ENCODE data around the gene VIL1. TPM values are rescaled to one million over a fixed set of nuclear protein-coding genes. Genes with fewer than 3 reads are reported as not detected.

The VIL1 gene
- total RNA-seq, 1 donor from 2014 or later, result not detected

DNA sequence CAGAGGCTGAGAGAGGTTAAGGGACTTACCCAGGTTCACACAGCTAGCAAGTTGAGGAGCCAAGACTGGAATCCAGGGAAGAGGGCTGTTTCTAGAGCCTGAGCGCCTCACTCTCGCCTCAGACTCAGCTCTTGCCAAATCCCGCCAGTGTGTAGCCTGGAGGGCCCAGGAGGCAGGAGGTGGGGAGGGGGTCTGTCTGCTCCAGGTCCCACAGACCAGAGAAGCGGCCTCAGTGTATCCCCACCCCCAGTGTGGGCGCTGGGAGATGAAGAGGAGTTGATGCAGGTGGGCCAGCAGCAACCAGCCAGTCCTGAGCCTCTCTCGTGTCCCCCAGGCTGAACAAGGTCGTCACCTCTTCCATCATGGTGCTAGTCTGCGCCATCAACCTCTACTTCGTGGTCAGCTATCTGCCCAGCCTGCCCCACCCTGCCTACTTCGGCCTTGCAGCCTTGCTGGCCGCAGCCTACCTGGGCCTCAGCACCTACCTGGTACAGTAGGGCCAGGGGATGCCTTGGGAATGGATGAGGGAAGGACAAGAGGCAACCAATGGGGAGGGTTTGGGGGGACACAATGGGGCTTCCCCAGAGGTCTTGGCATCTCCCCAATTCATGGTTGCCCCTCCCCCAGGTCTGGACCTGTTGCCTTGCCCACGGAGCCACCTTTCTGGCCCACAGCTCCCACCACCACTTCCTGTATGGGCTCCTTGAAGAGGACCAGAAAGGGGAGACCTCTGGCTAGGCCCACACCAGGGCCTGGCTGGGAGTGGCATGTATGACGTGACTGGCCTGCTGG, 24.4 kb upstream of the VIL1 start:
- no peak for DNase-seq (ENCODE audit: low read depth, low spot score)

DNA sequence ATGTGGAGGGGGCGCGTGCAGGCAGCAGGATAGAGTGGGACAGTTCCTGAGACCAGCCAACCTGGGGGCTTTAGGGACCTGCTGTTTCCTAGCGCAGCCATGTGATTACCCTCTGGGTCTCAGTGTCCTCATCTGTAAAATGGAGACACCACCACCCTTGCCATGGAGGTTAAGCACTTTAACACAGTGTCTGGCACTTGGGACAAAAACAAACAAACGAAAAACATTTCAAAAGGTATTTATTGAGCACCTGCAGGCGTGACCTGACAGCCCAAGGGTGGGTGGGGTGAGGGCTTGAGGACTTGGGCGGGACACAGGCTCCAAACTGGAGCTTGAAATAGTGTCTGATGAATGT, 23.9 kb upstream of the VIL1 start:
- no peak for DNase-seq (ENCODE audit: low read depth, low spot score)

DNA sequence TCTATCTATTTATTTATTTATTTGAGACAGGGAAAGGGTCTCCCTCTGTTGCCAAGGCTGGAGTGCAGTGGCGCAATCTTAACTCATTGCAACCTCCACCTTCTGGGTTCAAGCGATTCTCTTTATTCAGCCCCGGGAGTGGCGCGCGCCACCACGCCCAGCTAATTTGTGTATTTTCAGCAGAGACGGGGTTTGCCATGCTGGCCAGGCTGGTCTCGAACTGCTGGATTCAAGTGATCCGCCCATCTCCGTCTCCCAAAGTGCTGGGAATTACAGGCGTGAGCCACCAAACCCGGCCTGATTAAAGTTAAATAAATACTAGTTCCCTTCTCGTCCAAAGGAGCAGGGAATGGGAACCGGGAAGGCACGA, 23.5 kb upstream of the VIL1 start:
- no peak for DNase-seq (ENCODE audit: low read depth, low spot score)

DNA sequence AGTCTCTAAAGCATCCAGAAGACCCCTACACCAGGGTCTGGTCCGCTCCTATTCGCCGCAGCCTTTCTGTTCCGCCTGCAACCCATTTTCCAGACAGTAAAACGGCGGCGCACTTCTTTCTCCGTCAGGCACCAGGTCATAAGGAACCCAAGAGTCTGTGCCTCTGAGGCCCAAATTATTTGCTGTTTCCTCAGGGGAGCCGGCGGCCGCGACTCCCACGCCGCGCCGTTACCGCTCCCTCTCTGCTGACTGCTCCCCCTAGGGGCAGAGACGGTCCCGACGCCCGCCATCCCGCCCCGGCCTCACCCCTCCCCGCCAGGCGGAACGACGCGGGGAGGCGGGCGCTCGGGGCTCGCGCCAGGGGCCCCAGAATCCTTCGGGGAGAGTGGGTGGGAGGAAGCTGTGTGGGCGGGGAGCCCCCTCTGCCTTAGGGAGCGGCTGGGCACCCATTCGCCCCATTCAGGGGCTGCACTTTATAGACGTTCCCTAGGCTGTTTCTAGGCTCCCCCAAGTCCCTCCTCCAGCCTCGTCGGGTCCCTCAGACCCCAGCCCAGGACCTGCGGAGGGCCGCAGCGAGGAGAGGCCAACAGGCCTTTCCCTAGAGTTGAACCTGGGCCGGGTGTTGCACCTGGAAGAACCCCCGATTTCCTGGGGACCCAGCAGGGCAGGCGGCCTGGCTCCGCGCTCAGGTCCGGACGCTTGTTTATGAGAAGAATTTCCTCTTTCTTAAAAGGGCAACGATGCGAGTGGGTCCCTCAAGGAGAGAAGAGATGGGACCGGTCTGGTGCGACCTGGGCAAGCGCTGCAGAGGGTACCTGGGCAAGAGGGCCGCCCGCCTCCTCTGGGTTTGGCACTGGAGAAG, 22.9 kb upstream of the VIL1 start:
- DNase-seq (ENCODE audit: low read depth, low spot score), result peak; percentile 88

DNA sequence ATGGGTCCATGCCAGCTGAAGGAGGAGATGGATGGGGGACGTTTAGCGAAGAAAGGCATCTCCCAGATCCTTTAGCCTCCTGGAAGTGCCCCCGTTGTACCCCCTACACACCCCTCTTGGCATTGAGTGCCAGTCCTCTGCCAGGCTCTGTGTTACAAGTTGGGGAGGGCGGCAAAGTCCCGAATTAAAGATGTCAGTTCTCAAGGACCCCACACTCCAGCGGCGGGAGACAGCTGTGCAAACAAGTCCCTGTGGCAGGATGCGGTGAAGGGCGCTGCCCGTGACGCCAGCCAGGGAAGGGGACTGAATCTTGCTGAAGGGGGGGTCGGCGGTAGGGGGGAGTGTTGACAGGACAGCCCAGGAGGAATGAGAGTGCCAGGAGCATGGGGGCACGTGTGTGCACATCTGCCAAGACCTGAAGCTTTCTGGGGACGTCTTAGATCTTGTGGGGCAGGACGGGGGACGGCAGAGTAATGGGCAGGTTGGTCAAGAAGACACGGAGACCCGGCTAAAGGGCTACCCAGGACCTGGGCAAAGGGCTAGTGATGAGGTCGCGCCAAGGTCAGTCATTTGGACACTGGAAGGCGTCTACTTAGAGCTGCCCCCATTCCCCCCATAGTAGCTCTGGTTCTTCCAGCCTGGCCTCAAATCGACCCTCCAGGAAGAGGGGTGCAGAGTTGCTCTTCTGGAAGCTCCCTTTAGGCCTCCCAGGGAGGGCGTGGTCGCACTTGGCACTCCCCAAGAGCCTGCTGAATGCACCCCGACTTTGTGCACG, 22.0 kb upstream of the VIL1 start:
- DNase-seq (ENCODE audit: low read depth, low spot score), result no peak

DNA sequence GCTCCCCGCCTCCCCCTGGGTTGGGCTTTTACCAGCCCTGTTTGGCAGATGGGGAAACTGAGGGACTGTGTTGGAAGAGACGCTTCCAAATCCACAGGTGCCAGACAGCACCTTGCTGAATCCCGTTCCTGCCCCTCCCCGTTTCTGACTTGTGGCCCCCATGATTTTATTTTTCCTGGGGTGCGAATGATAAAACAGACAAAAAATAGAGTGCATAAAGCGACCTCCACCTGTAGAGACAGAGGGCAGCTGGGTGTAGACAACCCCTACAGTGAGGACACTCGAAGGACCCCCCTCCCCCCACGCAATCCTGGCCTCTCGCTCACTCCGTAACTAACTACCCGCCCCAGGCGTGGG, 21.5 kb upstream of the VIL1 start:
- DNase-seq (ENCODE audit: low read depth, low spot score), result no peak

DNA sequence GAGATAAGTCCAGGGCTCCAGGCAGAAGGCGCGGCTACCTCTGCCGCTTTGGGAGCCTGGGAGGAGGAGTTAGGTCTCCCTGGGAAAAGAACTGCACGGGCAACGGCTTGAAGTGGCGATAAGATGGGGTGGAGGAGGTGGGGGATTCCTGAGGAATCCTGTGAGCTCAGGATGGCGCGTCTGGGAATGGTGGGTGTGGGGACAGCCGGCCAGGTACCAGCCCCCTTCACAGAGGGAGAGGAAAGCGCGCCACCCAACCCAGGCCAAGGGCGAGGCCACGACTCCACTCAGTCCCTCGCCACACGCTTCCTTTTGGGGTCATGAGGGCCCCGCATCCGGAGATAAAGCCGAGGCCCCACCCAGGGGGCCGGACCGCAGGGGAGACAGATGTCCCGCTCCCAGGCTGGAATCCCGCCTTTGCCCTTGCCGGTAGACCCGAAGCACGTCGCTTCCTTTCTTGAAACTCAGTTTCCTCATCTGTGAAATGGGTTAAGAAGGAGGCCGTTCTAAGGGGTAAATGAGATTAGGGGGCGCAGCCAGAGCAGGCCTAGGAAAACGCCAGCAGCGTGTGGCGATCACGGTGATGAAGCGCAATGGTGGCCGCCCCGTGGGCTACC, 21.0 kb upstream of the VIL1 start:
- peak; percentile 22 for DNase-seq (ENCODE audit: low read depth, low spot score)

DNA sequence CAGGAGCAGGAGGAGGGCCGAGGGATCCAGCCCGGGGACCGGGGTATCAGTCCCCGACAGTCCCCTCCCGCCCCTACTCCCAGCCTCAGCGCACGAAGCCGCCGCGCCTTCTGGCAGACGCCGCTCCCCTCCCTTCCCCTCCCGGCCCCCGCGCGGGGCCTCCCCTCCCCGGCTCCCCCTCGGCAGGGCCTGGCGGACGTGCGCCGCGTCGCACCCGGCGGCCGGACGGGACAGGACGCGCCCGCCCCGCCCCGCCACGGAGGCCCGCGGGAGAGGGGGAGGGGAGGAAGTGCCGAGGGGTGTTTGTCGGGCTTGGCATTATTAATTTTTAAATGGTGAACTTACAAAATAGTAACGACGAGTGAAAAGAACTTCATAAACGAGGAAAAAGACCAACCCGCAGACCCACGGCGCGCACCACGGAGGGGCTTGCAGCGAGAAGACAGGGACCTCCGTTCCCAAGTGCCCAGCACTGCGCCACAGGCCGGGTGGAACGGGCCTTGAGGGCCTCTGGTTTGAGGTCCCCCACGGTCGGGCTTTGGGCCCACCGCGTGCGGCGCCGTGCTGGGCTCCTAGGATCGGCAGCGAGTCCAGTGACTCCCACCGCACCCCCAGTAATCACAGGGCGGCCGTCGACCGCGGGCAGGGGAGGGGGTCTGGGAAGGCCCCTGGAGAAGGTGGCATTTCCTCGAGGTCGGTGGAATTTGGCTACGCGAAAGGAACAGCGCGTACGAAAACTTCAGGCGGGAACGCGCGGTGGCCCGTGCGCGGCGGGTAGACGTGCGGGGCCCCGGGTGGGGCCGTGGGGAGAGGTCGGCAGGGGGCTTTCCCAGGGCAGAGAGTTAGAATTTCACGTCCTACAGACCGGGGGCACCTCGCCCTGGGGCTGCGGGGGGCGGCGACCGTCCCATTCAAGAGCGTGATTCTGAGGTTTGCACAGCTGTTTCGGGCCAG, 20.2 kb upstream of the VIL1 start:
- DNase-seq (ENCODE audit: low read depth, low spot score), result no peak

DNA sequence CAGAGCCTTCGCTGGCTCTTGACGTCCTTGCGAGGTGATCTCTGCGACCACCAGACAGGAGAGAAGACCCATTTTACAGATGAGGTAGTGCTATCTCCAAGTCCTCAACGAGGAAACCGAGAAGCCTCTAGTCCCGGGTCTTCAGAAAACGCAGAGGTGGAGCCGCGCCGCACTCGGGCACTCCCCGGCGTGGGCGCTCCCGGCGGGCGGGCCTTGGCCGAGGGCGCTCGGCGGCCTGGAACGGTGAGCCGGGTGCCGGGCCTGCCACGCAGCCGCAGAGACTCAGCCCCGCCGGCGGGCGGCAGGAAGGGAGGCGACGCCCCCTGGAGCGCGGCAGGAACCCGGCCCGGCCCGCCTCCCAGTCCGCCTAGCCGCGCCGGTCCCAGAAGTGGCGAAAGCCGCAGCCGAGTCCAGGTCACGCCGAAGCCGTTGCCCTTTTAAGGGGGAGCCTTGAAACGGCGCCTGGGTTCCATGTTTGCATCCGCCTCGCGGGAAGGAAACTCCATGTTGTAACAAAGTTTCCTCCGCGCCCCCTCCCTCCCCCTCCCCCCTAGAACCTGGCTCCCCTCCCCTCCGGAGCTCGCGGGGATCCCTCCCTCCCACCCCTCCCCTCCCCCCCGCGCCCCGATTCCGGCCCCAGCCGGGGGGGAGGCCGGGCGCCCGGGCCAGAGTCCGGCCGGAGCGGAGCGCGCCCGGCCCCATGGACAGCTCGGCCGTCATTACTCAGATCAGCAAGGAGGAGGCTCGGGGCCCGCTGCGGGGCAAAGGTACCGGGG, 19.3 kb upstream of the VIL1 start, which contains the start of gene CTDSP1:
Gene CTDSP1, plus strand, starts transcription at position 478 of the 776 bp plus-strand sequence. Its CDS starts 223 bp downstream, at position 701.
- peak; percentile 93 for DNase-seq (ENCODE audit: low read depth, low spot score)

DNA sequence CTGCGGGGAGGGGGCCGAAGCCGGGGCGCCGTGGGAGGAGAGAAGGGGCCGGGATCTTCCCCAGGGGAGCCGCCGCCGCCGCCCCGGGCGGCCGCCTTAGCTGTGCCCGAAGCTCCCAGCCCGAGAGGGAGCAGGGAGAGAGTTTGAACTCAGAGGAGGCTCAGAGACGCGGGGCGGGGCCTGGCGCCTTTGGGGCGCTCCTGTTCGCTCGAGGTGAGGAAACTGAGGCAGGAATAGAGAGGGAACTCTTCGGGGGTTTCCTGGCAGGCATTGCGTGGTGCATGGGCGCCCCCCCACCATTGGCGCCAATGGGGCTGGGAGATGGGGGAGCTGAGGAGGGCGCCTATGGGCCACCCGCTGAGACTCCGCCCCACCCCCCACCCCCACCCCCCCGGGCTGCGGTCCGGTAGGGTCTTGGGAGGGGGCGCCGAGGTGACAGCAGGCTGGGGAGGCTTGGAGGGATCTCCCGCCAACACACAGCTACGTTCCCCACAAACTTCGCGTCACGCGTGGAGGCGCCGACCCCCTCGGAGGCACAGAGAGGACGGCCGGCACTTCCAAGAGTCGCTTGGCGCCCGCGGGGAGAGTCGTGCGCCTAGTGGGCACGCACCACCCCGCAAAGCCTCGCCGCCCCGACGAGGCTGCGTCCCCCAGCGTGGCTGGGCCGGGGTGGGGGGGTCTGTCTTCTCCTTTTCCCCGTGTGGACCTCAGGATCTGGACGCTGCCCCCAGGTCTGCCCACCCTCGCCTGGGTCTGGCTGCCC, 18.6 kb upstream of the VIL1 start:
- no peak for DNase-seq (ENCODE audit: low read depth, low spot score)

DNA sequence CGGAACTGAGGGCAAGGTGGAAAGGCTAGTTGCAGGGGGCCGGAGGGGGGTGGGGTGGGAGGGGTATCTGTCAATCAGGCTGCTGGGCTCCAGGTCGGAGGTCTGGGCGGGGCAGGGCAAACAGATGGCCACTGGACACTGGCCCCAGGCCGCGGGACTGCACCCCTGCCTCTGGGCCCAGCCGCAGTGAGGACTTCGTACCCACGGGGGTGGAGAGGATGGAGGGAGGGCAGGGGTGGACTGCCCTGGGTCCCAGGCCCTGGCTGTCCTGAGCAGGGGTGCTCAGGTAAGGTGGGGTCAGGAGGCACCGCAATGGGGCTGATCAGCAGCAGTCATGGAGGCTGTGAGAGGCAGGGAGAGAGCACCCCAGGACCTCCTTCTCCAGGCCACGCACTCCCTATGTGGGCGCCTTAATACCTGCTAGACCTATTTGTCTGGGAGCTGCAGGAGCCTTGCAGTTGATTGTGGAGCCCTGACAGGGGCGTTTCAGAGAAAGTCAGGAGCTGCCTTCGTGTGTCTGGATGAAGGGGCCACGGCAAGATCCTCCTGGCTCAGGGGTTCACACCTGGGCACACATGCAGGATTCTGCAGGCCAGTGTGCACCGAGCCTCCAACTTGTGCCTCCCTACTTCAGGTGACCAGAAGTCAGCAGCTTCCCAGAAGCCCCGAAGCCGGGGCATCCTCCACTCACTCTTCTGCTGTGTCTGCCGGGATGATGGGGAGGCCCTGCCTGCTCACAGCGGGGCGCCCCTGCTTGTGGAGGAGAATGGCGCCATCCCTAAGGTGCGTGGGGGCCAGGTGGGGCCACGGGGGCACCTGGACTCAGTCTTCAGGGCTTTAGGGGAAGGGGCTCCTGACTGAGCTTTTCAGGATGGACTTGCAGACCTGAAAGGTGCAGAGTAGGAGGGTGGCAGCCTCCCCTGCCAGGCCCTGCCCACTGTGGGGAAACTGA, 17.7 kb upstream of the VIL1 start:
- no peak for DNase-seq (ENCODE audit: low read depth, low spot score)

DNA sequence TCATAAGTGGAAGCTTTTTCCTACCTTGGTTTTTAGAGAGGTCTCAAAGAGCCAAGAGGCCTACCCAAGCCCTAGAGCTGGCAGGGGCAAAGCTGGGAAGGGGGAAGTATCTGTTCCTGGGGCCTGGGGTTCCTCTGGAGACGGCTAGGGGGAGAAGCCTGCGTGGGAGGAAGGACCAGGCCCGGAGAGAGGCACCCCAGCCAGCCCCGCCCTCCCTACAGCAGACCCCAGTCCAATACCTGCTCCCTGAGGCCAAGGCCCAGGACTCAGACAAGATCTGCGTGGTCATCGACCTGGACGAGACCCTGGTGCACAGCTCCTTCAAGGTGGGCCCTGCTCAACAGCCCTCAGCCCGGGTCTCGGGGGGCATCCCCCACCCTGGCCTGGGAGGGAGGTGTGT, 17.0 kb upstream of the VIL1 start:
- no peak for DNase-seq (ENCODE audit: low read depth, low spot score)

DNA sequence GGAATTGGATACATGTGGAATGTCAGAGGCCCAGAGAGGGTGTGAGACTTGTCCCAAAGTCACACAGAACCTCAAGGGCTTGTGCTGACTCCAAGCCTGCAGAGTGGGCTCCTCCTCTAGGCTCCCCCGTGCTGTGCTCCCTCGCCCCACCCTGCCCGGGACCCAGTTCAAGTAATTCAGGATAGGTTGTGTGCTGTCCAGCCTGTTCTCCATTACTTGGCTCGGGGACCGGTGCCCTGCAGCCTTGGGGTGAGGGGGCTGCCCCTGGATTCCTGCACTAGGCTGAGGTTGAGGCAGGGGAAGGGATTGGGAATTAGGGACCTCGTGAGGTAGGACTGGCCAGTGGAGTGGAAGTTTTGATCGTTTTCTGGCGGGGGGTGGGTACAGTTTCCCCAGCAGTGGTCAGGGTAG, 16.4 kb upstream of the VIL1 start:
- DNase-seq (ENCODE audit: low read depth, low spot score), result no peak

DNA sequence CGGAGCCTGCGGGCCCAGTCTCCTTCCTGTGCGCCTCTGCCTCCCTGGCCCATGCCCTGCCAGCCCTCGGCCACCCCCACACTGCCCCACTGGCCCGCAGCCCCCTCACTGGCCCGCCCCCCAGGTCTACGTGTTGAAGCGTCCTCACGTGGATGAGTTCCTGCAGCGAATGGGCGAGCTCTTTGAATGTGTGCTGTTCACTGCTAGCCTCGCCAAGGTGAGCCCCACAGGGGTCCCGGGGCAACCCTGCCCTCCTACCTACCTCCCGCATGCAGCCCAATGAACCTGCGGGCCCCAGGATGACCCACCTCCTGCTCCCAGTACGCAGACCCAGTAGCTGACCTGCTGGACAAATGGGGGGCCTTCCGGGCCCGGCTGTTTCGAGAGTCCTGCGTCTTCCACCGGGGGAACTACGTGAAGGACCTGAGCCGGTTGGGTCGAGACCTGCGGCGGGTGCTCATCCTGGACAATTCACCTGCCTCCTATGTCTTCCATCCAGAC, 16.0 kb upstream of the VIL1 start:
- DNase-seq (ENCODE audit: low read depth, low spot score), result no peak

DNA sequence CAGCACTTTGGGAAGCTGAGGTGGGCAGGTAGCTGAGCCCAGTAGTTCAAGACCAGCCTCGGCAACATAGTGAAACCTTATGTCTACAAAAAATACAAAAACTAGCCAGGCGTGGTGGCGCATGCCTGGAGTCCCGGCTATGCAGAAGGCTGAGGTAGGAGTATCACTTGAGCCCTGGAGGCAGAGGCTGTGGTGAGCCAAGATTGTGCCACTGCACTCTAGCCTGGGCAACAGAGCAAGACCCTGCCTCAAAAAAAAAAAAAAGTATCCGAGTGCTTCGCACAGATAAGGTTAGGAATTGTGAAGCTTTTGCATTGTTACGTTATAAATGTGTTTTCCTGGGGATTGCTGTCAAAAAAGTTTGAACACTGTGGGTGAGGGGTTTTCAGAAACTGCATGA, 15.1 kb upstream of the VIL1 start:
- DNase-seq (ENCODE audit: low read depth, low spot score), result no peak

DNA sequence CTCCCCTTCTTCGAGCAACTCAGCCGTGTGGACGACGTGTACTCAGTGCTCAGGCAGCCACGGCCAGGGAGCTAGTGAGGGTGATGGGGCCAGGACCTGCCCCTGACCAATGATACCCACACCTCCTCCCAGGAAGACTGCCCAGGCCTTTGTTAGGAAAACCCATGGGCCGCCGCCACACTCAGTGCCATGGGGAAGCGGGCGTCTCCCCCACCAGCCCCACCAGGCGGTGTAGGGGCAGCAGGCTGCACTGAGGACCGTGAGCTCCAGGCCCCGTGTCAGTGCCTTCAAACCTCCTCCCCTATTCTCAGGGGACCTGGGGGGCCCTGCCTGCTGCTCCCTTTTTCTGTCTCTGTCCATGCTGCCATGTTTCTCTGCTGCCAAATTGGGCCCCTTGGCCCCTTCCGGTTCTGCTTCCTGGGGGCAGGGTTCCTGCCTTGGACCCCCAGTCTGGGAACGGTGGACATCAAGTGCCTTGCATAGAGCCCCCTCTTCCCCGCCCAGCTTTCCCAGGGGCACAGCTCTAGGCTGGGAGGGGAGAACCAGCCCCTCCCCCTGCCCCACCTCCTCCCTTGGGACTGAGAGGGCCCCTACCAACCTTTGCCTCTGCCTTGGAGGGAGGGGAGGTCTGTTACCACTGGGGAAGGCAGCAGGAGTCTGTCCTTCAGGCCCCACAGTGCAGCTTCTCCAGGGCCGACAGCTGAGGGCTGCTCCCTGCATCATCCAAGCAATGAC, 14.4 kb upstream of the VIL1 start:
- DNase-seq (ENCODE audit: low read depth, low spot score), result no peak

Measured in pulmonary artery endothelial cell (primary cell).